OCI-LY7 (cell line): ENCODE results near the gene BLOC1S4. TPM values are rescaled to one million over a fixed set of nuclear protein-coding genes. Genes with fewer than 3 reads are reported as not detected.

ENCODE experiments used
- BruUV-seq: library from RNA; stranded (reverse); fragments of 400-500 nt; replicated peaks from 2 replicates; lab custom pipeline; 2021; lab: Mats Ljungman, UMichigan
- CTCF ChIA-PET: fragments of 300-600 bp; sonication (Branson Sonifier 250); formaldehyde crosslinking; loops from one replicate; lab custom pipeline; 2022; ENCODE audit warnings: antibody characterized with exemption; ENCODE audit not compliant: unreplicated experiment; lab: Charles Lee
- POLR2A ChIA-PET: fragments of 300-600 bp; sonication (Branson Sonifier 250); formaldehyde crosslinking; loops from one replicate; lab custom pipeline; 2022; ENCODE audit warnings: antibody characterized with exemption; lab: Charles Lee
- DNase-seq: peaks from one replicate; pipeline ENCODE4 v3.0.0-alpha.2; 2015; ENCODE audit warnings: low spot score
- H2AFZ ChIP-seq: fragments of 200-600 bp; sonication (generic), shearing (Covaris generic); 2 replicates; pipeline ENCODE4 v1.6.1; 2014; ENCODE audit warnings: mild to moderate bottlenecking, antibody characterized with exemption, low read length, moderate library complexity
- H3K27ac ChIP-seq: fragments of 200-600 bp; sonication (generic); 2 replicates; pipeline ENCODE4 v1.5.1; 2014; ENCODE audit warnings: mixed run types, low read depth, mild to moderate bottlenecking, moderate library complexity, low read length, inconsistent platforms; ENCODE audit not compliant: poor library complexity, severe bottlenecking
- H3K36me3 ChIP-seq: fragments of 200-600 bp; sonication (generic); 2 replicates; pipeline ENCODE4 v1.6.1; 2014; ENCODE audit warnings: mild to moderate bottlenecking, antibody characterized with exemption, low read length, moderate library complexity, mixed read lengths; ENCODE audit not compliant: insufficient read depth
- H3K4me1 ChIP-seq: fragments of 200-600 bp; sonication (generic); 2 replicates; pipeline ENCODE4 v1.5.1; 2014; ENCODE audit warnings: mild to moderate bottlenecking, low read length; ENCODE audit not compliant: insufficient read depth, poor library complexity, severe bottlenecking
- H3K4me2 ChIP-seq: fragments of 200-600 bp; sonication (generic); 2 replicates; pipeline ENCODE4 v1.6.1; 2014; ENCODE audit warnings: mild to moderate bottlenecking, low read length
- H3K4me3 ChIP-seq: fragments of 200-600 bp; sonication (generic); 2 replicates; pipeline ENCODE4 v1.5.1; 2014; ENCODE audit warnings: mild to moderate bottlenecking, low read depth, low read length; ENCODE audit not compliant: poor library complexity, severe bottlenecking
- H3K79me2 ChIP-seq: fragments of 200-600 bp; sonication (generic); 2 replicates; pipeline ENCODE4 v1.6.1; 2016; ENCODE audit warnings: low read depth, mild to moderate bottlenecking, low read length, moderate library complexity, mixed read lengths; ENCODE audit not compliant: insufficient read depth
- H3K9me2 ChIP-seq: fragments of 200-600 bp; sonication (generic); 2 replicates; pipeline ENCODE4 v1.6.1; 2016; ENCODE audit warnings: mild to moderate bottlenecking, low read length, mixed read lengths; ENCODE audit not compliant: insufficient read depth
- H3K9me3 ChIP-seq: fragments of 200-600 bp; sonication (generic); 2 replicates; pipeline ENCODE4 v1.6.1; 2014; ENCODE audit warnings: mild to moderate bottlenecking, mixed run types, low read length, mixed read lengths
- H4K20me1 ChIP-seq: fragments of 200-600 bp; sonication (generic); 2 replicates; pipeline ENCODE4 v1.6.1; 2014; ENCODE audit warnings: mild to moderate bottlenecking, antibody characterized with exemption, low read length, moderate library complexity, mixed read lengths; ENCODE audit not compliant: insufficient read depth
- CTCF ChIP-seq: fragments of 200-600 bp; sonication (generic); conservative IDR thresholded peaks from 2 replicates; pipeline ENCODE4 v1.5.1; 2014; ENCODE audit warnings: mild to moderate bottlenecking, antibody characterized with exemption, low read length, moderate library complexity, mixed read lengths
- EZH2phosphoT487 ChIP-seq: fragments of 200-600 bp; sonication (generic); IDR thresholded peaks from 2 replicates; pipeline ENCODE4 v1.6.1; 2018; ENCODE audit warnings: low read depth, borderline replicate concordance, mild to moderate bottlenecking, mixed run types, antibody characterized with exemption, low read length, moderate library complexity, mixed read lengths
- intact Hi-C: fragments of 100-400 bp; cut with micrococcal nuclease; formaldehyde crosslinking; loops from one replicate; pipeline ENCODE4 v1.10.0; 2022; ENCODE audit not compliant: unreplicated experiment
- total RNA-seq, 2 experiments: library from RNA; depleted of rRNA in 1 of 2; stranded (reverse); fragments of >200 nt in 1 of 2; shearing (Covaris generic) in 1 of 2; gene quantifications; 2 replicates each; pipeline ENCODE4 v1.2.3, GENCODE V29; 2014 to 2022

BLOC1S4 gene
- total RNA-seq, 2 experiments from 2014 or later = 32.3 to 36.1 TPM

DNA sequence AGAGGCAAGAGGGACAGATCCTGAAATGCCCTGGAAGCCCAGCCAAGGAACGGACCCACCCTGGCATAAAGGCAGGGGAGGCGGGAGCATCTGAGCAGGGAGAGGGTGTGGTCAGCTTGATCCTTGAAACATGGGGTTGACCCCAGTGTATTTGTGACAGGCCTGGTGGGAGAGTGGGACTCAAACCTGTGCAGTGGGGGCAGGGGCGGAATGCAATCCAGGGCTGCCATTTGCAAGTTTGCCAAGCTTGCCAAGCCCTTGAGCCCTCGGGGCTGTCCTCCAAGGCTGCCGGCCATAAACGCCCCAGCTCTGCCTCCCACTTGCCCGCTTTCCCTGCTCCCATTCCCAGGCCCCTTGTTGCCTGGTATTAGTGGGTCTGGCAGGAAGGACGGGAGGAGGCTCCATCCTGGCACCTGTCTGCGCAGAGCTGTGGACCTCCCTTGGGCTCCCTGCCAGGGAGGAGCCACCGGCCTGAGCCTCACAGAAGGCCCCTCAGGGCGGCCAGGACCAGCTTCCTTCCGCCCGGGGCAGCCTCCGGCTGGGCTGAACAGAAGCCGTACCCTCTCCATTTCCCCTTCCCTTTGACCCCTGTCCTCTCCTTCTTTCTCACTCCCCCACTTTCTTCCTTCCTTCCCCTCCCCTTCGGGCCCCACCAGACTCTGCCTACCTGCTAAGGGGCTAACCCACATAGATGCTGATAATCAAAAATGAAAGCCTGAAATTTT, 21.6 kb upstream of the BLOC1S4 start:
- no peak overlapping the region for H3K4me3 ChIP-seq
- POLR2A ChIA-PET = no interaction called here

DNA sequence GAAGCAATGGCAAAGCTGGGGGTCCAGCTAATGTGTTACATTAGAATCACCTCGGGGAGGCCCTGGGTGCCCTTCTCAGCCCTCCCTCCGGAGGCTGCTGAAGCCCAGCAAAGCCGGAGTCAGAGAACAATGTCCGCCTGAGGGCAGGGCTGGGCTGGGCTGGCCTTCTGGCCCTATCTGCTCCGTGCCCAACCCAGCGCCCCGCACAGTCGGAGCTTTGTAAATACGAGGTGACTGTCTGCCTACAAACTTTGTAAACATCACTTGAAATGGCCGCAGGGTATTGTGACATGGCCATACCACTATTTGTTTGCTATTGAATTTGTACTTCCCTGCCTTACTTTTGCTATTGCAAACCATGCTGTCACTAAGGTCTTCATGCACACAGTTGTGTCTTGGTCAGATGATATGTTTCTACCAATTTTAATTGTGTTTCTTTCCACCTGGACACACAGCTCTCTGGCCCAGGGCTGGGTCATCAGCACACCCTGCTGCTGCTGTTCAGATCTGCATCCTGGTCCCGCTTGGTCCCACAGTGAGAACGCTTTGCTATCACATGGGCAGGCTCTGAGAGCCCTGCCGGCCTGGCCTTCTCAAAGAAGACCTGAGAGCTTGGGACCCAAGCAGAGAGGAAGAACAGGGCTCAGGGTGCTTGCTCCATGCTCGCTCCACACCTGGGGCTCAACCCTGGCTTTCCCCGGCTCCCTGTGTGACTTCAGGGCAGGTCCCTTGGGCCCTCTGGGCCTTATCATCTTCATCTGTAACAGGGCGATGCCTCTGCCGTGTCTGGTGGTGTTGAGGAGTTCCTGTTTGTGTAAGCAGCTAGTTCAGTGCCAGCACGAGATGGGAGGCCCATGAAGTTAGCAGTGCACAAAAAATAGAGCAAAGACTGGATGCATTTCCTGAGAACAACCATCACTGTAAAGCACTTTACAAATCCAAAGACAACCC, 20.0 kb upstream of the BLOC1S4 start:
- H4K20me1 ChIP-seq = no peaks in the 10 kb centered on the region
- H3K9me2 ChIP-seq = no peaks in the 10 kb centered on the region
- ChIA-PET CTCF (no interaction called here), POLR2A (interaction anchor here (1.2 kb wide), 1 partner anchor 22 kb away, joined by 3 read pairs; a partner anchor contains a TSS)
- TF ChIP-seq EZH2phosphoT487 (no peak), CTCF (no peak)
- BruUV-seq = no TSS peak
- no peak for DNase-seq
- H3K79me2 ChIP-seq = no peaks in the 10 kb centered on the region
- H3K36me3 ChIP-seq = peaks cover 4% of the 10 kb centered on the region; the same call in 1 of the 2 replicates
- H3K9me3 ChIP-seq = no peaks in the 10 kb centered on the region
- H3K4me3 ChIP-seq = no peak overlapping the region
- no peak overlapping the region for H3K27ac ChIP-seq
- H2AFZ ChIP-seq = no peak overlapping the region
- H3K4me2 ChIP-seq = no peak overlapping the region
- intact Hi-C loops = no loop called here
- H3K4me1 ChIP-seq = no peaks in the 10 kb centered on the region

More for the DNA sequence above, 21.6 kb upstream of the BLOC1S4 start:
- TF ChIP-seq CTCF (no peak), EZH2phosphoT487 (no peak)
- no peaks in the 10 kb centered on the region for H3K36me3 ChIP-seq
- H4K20me1 ChIP-seq = no peaks in the 10 kb centered on the region
- no peak overlapping the region for H2AFZ ChIP-seq
- H3K4me2 ChIP-seq = no peak overlapping the region
- no peak overlapping the region for H3K27ac ChIP-seq
- CTCF ChIA-PET = interaction anchor here (0.7 kb wide), 1 partner anchor 1256 kb away, joined by 3 read pairs; no protein-coding TSS in a partner anchor
- no peaks in the 10 kb centered on the region for H3K9me3 ChIP-seq
- intact Hi-C loops = no loop called here
- H3K4me1 ChIP-seq = no peaks in the 10 kb centered on the region
- no peaks in the 10 kb centered on the region for H3K79me2 ChIP-seq
- no peak for DNase-seq
- H3K9me2 ChIP-seq = no peaks in the 10 kb centered on the region
- no TSS peak for BruUV-seq
